NCI-H2196 treated with DMSO at 0.1 percent for 48 hours (cell line): ENCODE measurements around the gene CHST15.

Source experiments
- DNase-seq: peaks from one replicate; lab custom pipeline; 2025; ENCODE audit not compliant: unreplicated experiment; lab: John Stamatoyannopoulos, UW

Gene CHST15

GRCh38 chr10:124032087-124032935, 61.1 kb downstream of the CHST15 start:
- no peak for DNase-seq

- no peak for DNase-seq
Observed at GRCh38 chr10:124030492-124031110, 62.8 kb downstream of the CHST15 start.

GRCh38 chr10:124030061-124030460, 63.3 kb downstream of the CHST15 start:
- DNase-seq, result no peak

GRCh38 chr10:124029559-124029958, 63.8 kb downstream of the CHST15 start:
- DNase-seq, result no peak

- no peak for DNase-seq
Observed at GRCh38 chr10:124028700-124029480, 64.5 kb downstream of the CHST15 start.

GRCh38 chr10:124027651-124028050, 65.7 kb downstream of the CHST15 start:
- DNase-seq, result no peak

GRCh38 chr10:124027031-124027611, 66.3 kb downstream of the CHST15 start:
- DNase-seq, result no peak

GRCh38 chr10:124026589-124026939, 66.8 kb downstream of the CHST15 start:
- no peak for DNase-seq

GRCh38 chr10:124025660-124026588, 67.5 kb downstream of the CHST15 start:
- no peak for DNase-seq

GRCh38 chr10:124025152-124025551, 68.2 kb downstream of the CHST15 start:
- DNase-seq, result no peak

- DNase-seq, result no peak
Observed at GRCh38 chr10:124022066-124022465, 71.3 kb downstream of the CHST15 start.

- no peak for DNase-seq
Observed at GRCh38 chr10:124020981-124021815, 72.2 kb downstream of the CHST15 start.

GRCh38 chr10:124019886-124020797, 73.3 kb downstream of the CHST15 start:
- DNase-seq, result no peak

GRCh38 chr10:124018886-124019525, 74.4 kb downstream of the CHST15 start:
- DNase-seq, result no peak

GRCh38 chr10:124017729-124018128, 75.7 kb downstream of the CHST15 start:
- no peak for DNase-seq

- no peak for DNase-seq
Observed at GRCh38 chr10:124016804-124017375, 76.5 kb downstream of the CHST15 start.

- DNase-seq, result no peak
Observed at GRCh38 chr10:124015991-124016390, 77.4 kb downstream of the CHST15 start.
